Measurements from ENCODE around the gene NANOG. TPM values are rescaled to one million over a fixed set of nuclear protein-coding genes. Genes with fewer than 3 reads are reported as not detected.
"Not testable (repeated sequence)": the region's sequence is repeated elsewhere in the genome, so short reads cannot be mapped to it uniquely, and the experiment has no call there.

Gene NANOG
- total RNA-seq, 1 donor: under 0.01 TPM

- peak; percentile 77 for DNase-seq (ENCODE audit: low read depth)
- peak; percentile 95 for TF ChIP-seq CTCF (IDR thresholded peaks at IDR 0.05; ENCODE audit: insufficient read depth, low read length)
- no peak overlapping the region for H3K4me3 ChIP-seq (ENCODE audit: low read depth, low read length)
These were observed 17.8 kb downstream of the NANOG start for GRCh38 chr12:7806863-7807487.

GRCh38 chr12:7825754-7826153 is 36.6 kb downstream of the NANOG start:
- H3K4me3 ChIP-seq (ENCODE audit: low read depth, low read length): not testable (repeated sequence)

GRCh38 chr12:7829737-7830136 is 40.5 kb downstream of the NANOG start:
- H3K4me3 ChIP-seq (ENCODE audit: low read depth, low read length); DNase-seq (ENCODE audit: low read depth): not testable (repeated sequence)

More at GRCh38 chr12:7825754-7826153, 36.6 kb downstream of the NANOG start:
- not testable (repeated sequence) for DNase-seq (ENCODE audit: low read depth)

GRCh38 chr12:7832059-7832696 is 43.0 kb downstream of the NANOG start:
- no peak overlapping the region for H3K4me3 ChIP-seq (ENCODE audit: low read depth, low read length)
- DNase-seq (ENCODE audit: low read depth): peak; percentile 76
- peak; percentile 71 for TF ChIP-seq CTCF (IDR thresholded peaks at IDR 0.05; ENCODE audit: insufficient read depth, low read length)

GRCh38 chr12:7833201-7833600 is 44.0 kb downstream of the NANOG start:
- not testable (repeated sequence) for DNase-seq (ENCODE audit: low read depth)
- H3K4me3 ChIP-seq (ENCODE audit: low read depth, low read length): peak overlapping the region; percentile 28

- TF ChIP-seq CTCF (IDR thresholded peaks at IDR 0.05; ENCODE audit: insufficient read depth, low read length): no peak
- no peak overlapping the region for H3K4me3 ChIP-seq (ENCODE audit: low read depth, low read length)
- no peak for DNase-seq (ENCODE audit: low read depth)
These were observed 44.6 kb downstream of the NANOG start for GRCh38 chr12:7833831-7834230.

GRCh38 chr12:7834701-7835100 is 45.5 kb downstream of the NANOG start:
- TF ChIP-seq CTCF (IDR thresholded peaks at IDR 0.05; ENCODE audit: insufficient read depth, low read length): no peak
- no peak overlapping the region for H3K4me3 ChIP-seq (ENCODE audit: low read depth, low read length)
- DNase-seq (ENCODE audit: low read depth): no peak

- TF ChIP-seq CTCF (IDR thresholded peaks at IDR 0.05; ENCODE audit: insufficient read depth, low read length): no peak
- H3K4me3 ChIP-seq (ENCODE audit: low read depth, low read length): no peak overlapping the region
- DNase-seq (ENCODE audit: low read depth): no peak
These were observed 45.9 kb downstream of the NANOG start for GRCh38 chr12:7835116-7835515.

Data from fibroblast of the aortic adventitia (primary cell).